HepG2 (cell line): Measurements from ENCODE around the gene ZNF628. TPM values are rescaled to one million over a fixed set of nuclear protein-coding genes. Genes with fewer than 3 reads are reported as not detected.

Experiments used
- ATAC-seq: fragments of 200-7000 bp; cut with Tn5 transposase; 3 replicates; pipeline ENCODE4 v1.9.1; 2020; ENCODE audit warnings: mild to moderate bottlenecking, moderate library complexity
- BruUV-seq: library from RNA; stranded (reverse); fragments of 400-500 nt; replicated peaks from 2 replicates; lab custom pipeline; 2021; lab: Mats Ljungman, UMichigan
- CTCF ChIA-PET: fragments of 300-600 bp; formaldehyde crosslinking; extraction: SDS; loops from one replicate; lab custom pipeline; 2021; ENCODE audit warnings: low total read pairs, inconsistent platforms, low intra/inter-chr PET ratio; lab: Yijun Ruan, JAX
- POLR2A ChIA-PET: fragments of 350-600 bp; sonication (Branson Sonifier 250); formaldehyde crosslinking; loops from one replicate; lab custom pipeline; 2020; ENCODE audit warnings: antibody characterized with exemption, inconsistent platforms; lab: Yijun Ruan, JAX
- DNase-seq: peaks from one replicate; pipeline ENCODE4 v3.0.0-alpha.2; 2015; ENCODE audit warnings: low spot score
- FAIRE-seq: peaks from 3 replicates; lab custom pipeline; 2011; peaks lifted over from hg19 to GRCh38; lab: Jason Lieb, UNC
- H2AFZ ChIP-seq: one replicate; pipeline ENCODE4 v1.6.1; 2011; ENCODE audit warnings: low read length, inconsistent platforms
- H3K27ac ChIP-seq: fragments of 300-600 bp; 3 replicates; pipeline ENCODE4 v1.8.0; 2011; ENCODE audit warnings: mixed run types, mild to moderate bottlenecking, mixed read lengths, low read length, inconsistent platforms; ENCODE audit not compliant: insufficient read depth; ENCODE audit errors: extremely low read length
- H3K27me3 ChIP-seq, 2 experiments: fragments of 200-600 bp in 1 of 2; 2 replicates in 1 of 2; 3 replicates in 1 of 2; pipeline versions ENCODE4 v1.6.0 to v1.8.0; 2011; ENCODE audit warnings: low read length in 2 of 2, mild to moderate bottlenecking in 2 of 2, moderate library complexity in 2 of 2, inconsistent platforms in 1 of 2; ENCODE audit not compliant: insufficient read depth in 2 of 2, control insufficient read depth in 1 of 2
- H3K36me3 ChIP-seq, 2 experiments: fragments of 200-600 bp in 1 of 2; replicated peaks in 1 of 2; 2 replicates in 1 of 2; 3 replicates in 1 of 2; pipeline versions ENCODE4 v1.5.1 to v1.8.0; 2011; ENCODE audit warnings: low read length in 2 of 2, inconsistent platforms in 1 of 2; ENCODE audit not compliant: insufficient read depth in 2 of 2, control insufficient read depth in 1 of 2
- H3K4me1 ChIP-seq: 2 replicates; pipeline ENCODE4 v1.5.1; 2012; ENCODE audit warnings: low read length, inconsistent platforms; ENCODE audit not compliant: insufficient read depth
- H3K4me2 ChIP-seq: 2 replicates; pipeline ENCODE4 v1.6.0; 2011; ENCODE audit warnings: low read depth, low read length, inconsistent platforms
- H3K4me3 ChIP-seq, 3 experiments: fragments of 200-600 bp in 1 of 3; sonication (generic), shearing (Covaris generic) in 1 of 3; replicated peaks in 1 of 3; 2 replicates each; pipeline ENCODE4 v1.5.1; 2011 to 2016; ENCODE audit warnings: low read length in 3 of 3, inconsistent platforms in 2 of 3, low read depth in 2 of 3, mild to moderate bottlenecking in 2 of 3, control low read depth in 1 of 3, mixed read lengths in 1 of 3; ENCODE audit not compliant: insufficient read depth in 1 of 3
- H3K79me2 ChIP-seq: one replicate; pipeline ENCODE4 v1.6.1; 2011; ENCODE audit warnings: low read length, inconsistent platforms; ENCODE audit not compliant: insufficient read depth
- H3K9ac ChIP-seq: 2 replicates; pipeline ENCODE4 v1.6.0; 2011; ENCODE audit warnings: mild to moderate bottlenecking, low read depth, low read length, inconsistent platforms; ENCODE audit not compliant: insufficient read depth
- H3K9me3 ChIP-seq: 2 replicates; pipeline ENCODE4 v1.5.1; 2012; ENCODE audit warnings: mild to moderate bottlenecking, low read length
- H4K20me1 ChIP-seq: 2 replicates; pipeline ENCODE4 v1.6.0; 2011; ENCODE audit warnings: inconsistent platforms, mild to moderate bottlenecking, low read length, moderate library complexity; ENCODE audit not compliant: insufficient read depth
- BCL6 ChIP-seq: IDR thresholded peaks from 2 replicates; pipeline ENCODE4 v1.6.1; 2016; ENCODE audit warnings: missing genetic modification reagents, missing compliant biosample characterization
- CENPBD1 ChIP-seq: sonication (generic); formaldehyde crosslinking; IDR thresholded peaks from 2 replicates; pipeline ENCODE4 v1.8.0; 2022; ENCODE audit warnings: missing genetic modification reagents, low read depth, mild to moderate bottlenecking, borderline replicate concordance
- DNMT1 ChIP-seq: sonication (generic); formaldehyde crosslinking; IDR thresholded peaks from 2 replicates; pipeline ENCODE4 v1.5.1; 2020; ENCODE audit warnings: mild to moderate bottlenecking, missing genetic modification reagents
- GRHL1 ChIP-seq: sonication (generic); formaldehyde crosslinking; conservative IDR thresholded peaks from 2 replicates; pipeline ENCODE4 v1.8.0; 2022; ENCODE audit warnings: missing genetic modification reagents
- HNF1B ChIP-seq: sonication (generic); formaldehyde crosslinking; IDR thresholded peaks from 2 replicates; pipeline ENCODE4 v1.5.1; 2020; ENCODE audit warnings: mild to moderate bottlenecking, moderate library complexity, missing genetic modification reagents
- KLF11 ChIP-seq: IDR thresholded peaks from 2 replicates; pipeline ENCODE4 v1.6.1; 2016; ENCODE audit warnings: missing compliant biosample characterization
- NAIF1 ChIP-seq: sonication (generic); formaldehyde crosslinking; IDR thresholded peaks from 2 replicates; pipeline ENCODE4 v1.5.0; 2020; ENCODE audit warnings: mild to moderate bottlenecking, missing genetic modification reagents, borderline replicate concordance
- RNF2 ChIP-seq: fragments of 450-650 bp; conservative IDR thresholded peaks from 2 replicates; pipeline ENCODE4 v1.6.1; 2016; ENCODE audit warnings: low read depth
- RXRB ChIP-seq: IDR thresholded peaks from 2 replicates; pipeline ENCODE4 v1.6.1; 2016; ENCODE audit warnings: borderline replicate concordance, missing genetic modification reagents, missing compliant biosample characterization
- SMYD3 ChIP-seq: sonication (generic); formaldehyde crosslinking; IDR thresholded peaks from 2 replicates; pipeline ENCODE4 v1.8.1; 2023; ENCODE audit warnings: mild to moderate bottlenecking, missing genetic modification reagents
- TAF15 ChIP-seq: fragments of 200-400 bp; formaldehyde crosslinking; IDR thresholded peaks from one replicate; pipeline ENCODE4 v1.6.1; 2018; ENCODE audit warnings: mild to moderate bottlenecking, low read depth, low read length; ENCODE audit not compliant: poor library complexity, severe bottlenecking
- TBL1XR1 ChIP-seq: fragments of 150-350 bp; IDR thresholded peaks from 2 replicates; pipeline ENCODE4 v1.6.1; 2014; ENCODE audit warnings: borderline replicate concordance, low read length; ENCODE audit not compliant: partially characterized antibody
- ZNF263 ChIP-seq: sonication (generic); formaldehyde crosslinking; IDR thresholded peaks from 2 replicates; pipeline ENCODE4 v1.4.0; 2020; ENCODE audit warnings: missing genetic modification reagents
- ZNF326 ChIP-seq: sonication (generic); formaldehyde crosslinking; IDR thresholded peaks from 2 replicates; pipeline ENCODE4 v1.4.0; 2020; ENCODE audit warnings: missing genetic modification reagents, borderline replicate concordance
- ZNF503 ChIP-seq: sonication (generic); formaldehyde crosslinking; IDR thresholded peaks from 2 replicates; pipeline ENCODE4 v1.4.0; 2020; ENCODE audit warnings: missing genetic modification reagents
- WGBS: methylation state at CpG from one replicate; pipeline ENCODE4 v1.1.6; 2017; ENCODE audit warnings: low lambda C conversion rate; 5-methylcytosine and 5-hydroxymethylcytosine counted together
- in situ Hi-C: cut with HindIII; loops from 2 replicates; pipeline ENCODE4 v1.10.0; 2017; ENCODE audit warnings: low pct_unique_long_range_greater_than_20kb; ENCODE audit not compliant: extremely low pct_ligation_motif_present
- intact Hi-C: fragments of 100-400 bp; cut with micrococcal nuclease; formaldehyde crosslinking; loops from one replicate; pipeline ENCODE4 v1.10.0; 2022; ENCODE audit not compliant: unreplicated experiment
- polyA plus RNA-seq, 8 experiments: library from polyadenylated mRNA; depleted of rRNA in 3 of 8; stranded (reverse) in 7 of 8; unstranded in 1 of 8; fragments of >200 nt; fragmentation: Illumina TruSeq in 4 of 8; extraction: Trizol in 4 of 8; gene quantifications; 2 replicates each; pipeline versions ENCODE4 v1.2.1 to v1.2.3, GENCODE V29; 2011 to 2016; ENCODE audit warnings: low read depth in 4 of 8, missing spikeins in 1 of 8, mixed read lengths in 1 of 8; ENCODE audit not compliant: insufficient read depth in 1 of 8
- total RNA-seq, 5 experiments: library from RNA; depleted of rRNA; stranded (reverse); fragments of >200 nt; fragmentation: Illumina TruSeq; extraction: Trizol; gene quantifications; 2 replicates each; pipeline ENCODE4 v1.2.3, GENCODE V29; 2016; ENCODE audit warnings: low read depth in 1 of 5

The ZNF628 gene
- total and polyA plus RNA-seq, 2 of the 13 experiments (the other 11 are each of a cell fraction or from before 2014, with no cell fraction given): 0.54 to 1.2 TPM

GRCh38 chr19:55464662-55465054 is 11.8 kb upstream of the ZNF628 start, which contains the start of gene C19orf85:
Gene C19orf85, minus strand, starts transcription at chr19:55464751. Its CDS starts 197 bp downstream, at chr19:55464554.
- no TSS peak for BruUV-seq
- ATAC-seq (no peak), FAIRE-seq (no peak), DNase-seq (no peak)
- intact Hi-C loops (no loop called here), in situ Hi-C loops (no loop called here)
- TF ChIP-seq TBL1XR1: no peak
- TF ChIP-seq DNMT1: no peak
- TF ChIP-seq GRHL1 (CRISPR knock-in tag): no peak
- TF ChIP-seq SMYD3: no peak
- TF ChIP-seq RXRB (CRISPR knock-in tag): no peak
- no peak for TF ChIP-seq ZNF503 (CRISPR knock-in tag)
- no peak for TF ChIP-seq TAF15
- TF ChIP-seq BCL6 (CRISPR knock-in tag): no peak
- no peak for TF ChIP-seq KLF11
- TF ChIP-seq ZNF326 (CRISPR knock-in tag): no peak
- TF ChIP-seq HNF1B (CRISPR knock-in tag): no peak
- no peak for TF ChIP-seq NAIF1 (CRISPR knock-in tag)
- TF ChIP-seq RNF2: no peak
- no peak for TF ChIP-seq ZNF263 (CRISPR knock-in tag)
- no peak for TF ChIP-seq CENPBD1
- ChIA-PET POLR2A (no interaction called here), CTCF (no interaction called here)
- H3K36me3 ChIP-seq: no peaks in the 10 kb centered on the region
- H3K9me3 ChIP-seq: no peaks in the 10 kb centered on the region
- H3K27me3 ChIP-seq: no peaks in the 10 kb centered on the region; a peak in 1 of 5 replicates
- no peaks in the 10 kb centered on the region for H4K20me1 ChIP-seq
- H3K4me2 ChIP-seq: peak within 1 kb of the TSS; percentile 39; the same call in 1 of the 2 replicates
- 39% methylated on average over 11 of the region's 14 CpGs for WGBS
- no peak within 1 kb of the TSS for H2AFZ ChIP-seq
- peaks cover 6% of the 10 kb centered on the region for H3K79me2 ChIP-seq
- H3K9ac ChIP-seq: no peak within 1 kb of the TSS
- peaks cover 64% of the 10 kb centered on the region for H3K4me1 ChIP-seq
- H3K27ac ChIP-seq: no peak within 1 kb of the TSS
- H3K4me3 ChIP-seq: no peak within 1 kb of the TSS; a peak in 1 of 6 replicates
